GM12873 (cell line): ENCODE measurements around the gene TM7SF2.

Experiments used
- TF ChIP-seq, protein P1 (sequence below): IDR thresholded peaks from 2 replicates; pipeline ENCODE4 v1.5.1; 2012; ENCODE audit warnings: low read depth, mild to moderate bottlenecking, moderate library complexity, low read length, control low read depth; ENCODE audit not compliant: insufficient read depth; ENCODE audit errors: missing control alignments

The TM7SF2 gene

DNA sequence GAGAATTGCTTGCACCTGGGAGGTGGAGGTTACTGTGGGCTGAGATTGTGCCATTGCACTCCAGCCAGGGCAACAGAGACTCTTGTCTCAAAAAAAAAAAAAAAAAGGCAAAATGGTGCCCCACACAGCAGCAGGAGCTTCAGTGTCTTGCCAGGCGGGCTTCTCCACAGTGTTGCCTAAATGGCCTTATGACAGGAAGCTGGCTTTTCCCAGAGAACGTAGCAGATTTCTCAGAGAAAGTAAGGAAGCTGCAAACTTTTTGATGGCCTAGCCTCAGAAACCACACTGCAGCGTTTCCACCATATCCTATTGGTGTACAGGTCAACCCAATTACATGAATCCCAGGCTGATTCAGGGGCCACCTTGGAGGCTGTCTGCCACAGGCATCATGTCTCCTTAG lies 45.7 kb downstream of the TM7SF2 start:
- TF ChIP-seq, protein P1, sequence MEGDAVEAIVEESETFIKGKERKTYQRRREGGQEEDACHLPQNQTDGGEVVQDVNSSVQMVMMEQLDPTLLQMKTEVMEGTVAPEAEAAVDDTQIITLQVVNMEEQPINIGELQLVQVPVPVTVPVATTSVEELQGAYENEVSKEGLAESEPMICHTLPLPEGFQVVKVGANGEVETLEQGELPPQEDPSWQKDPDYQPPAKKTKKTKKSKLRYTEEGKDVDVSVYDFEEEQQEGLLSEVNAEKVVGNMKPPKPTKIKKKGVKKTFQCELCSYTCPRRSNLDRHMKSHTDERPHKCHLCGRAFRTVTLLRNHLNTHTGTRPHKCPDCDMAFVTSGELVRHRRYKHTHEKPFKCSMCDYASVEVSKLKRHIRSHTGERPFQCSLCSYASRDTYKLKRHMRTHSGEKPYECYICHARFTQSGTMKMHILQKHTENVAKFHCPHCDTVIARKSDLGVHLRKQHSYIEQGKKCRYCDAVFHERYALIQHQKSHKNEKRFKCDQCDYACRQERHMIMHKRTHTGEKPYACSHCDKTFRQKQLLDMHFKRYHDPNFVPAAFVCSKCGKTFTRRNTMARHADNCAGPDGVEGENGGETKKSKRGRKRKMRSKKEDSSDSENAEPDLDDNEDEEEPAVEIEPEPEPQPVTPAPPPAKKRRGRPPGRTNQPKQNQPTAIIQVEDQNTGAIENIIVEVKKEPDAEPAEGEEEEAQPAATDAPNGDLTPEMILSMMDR = no peak

DNA sequence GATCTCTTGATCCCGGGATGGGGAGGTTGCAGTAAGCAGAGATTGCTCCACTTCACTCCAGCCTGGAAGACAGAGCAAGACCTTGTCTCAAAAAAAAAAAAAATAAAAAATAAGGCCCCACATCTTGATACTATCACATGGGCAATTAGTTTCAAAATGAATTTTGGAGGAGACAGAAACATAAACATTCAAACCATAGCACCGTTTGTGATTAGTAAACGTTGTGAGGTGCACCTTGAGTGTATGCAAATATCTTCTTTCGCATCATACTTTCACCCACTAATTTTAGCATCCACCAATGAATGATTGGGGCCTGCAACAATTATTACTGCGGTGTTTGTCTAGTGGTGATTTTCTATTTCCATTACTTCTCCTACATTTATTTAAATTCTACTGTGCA lies 47.3 kb downstream of the TM7SF2 start:
- TF ChIP-seq, protein P1 = no peak

DNA sequence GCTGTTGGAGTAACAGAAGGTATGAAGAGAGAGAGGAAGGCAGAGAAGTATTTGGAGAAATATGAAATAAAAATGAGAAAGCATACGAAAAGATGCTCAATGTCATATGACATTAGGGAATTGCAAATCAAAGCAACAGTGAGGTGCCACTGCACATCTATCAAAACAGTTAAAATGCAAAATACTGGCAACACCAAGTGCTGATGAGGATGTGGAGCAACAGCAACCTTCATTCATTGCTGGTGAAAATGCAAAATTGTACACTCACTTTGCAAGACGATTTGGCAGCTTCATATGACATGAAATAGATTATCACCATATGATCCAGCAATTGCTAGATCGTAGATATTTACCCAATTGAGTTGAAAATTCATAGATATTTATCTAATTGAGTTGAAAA lies 49.0 kb downstream of the TM7SF2 start:
- TF ChIP-seq, protein P1 = no peak

DNA sequence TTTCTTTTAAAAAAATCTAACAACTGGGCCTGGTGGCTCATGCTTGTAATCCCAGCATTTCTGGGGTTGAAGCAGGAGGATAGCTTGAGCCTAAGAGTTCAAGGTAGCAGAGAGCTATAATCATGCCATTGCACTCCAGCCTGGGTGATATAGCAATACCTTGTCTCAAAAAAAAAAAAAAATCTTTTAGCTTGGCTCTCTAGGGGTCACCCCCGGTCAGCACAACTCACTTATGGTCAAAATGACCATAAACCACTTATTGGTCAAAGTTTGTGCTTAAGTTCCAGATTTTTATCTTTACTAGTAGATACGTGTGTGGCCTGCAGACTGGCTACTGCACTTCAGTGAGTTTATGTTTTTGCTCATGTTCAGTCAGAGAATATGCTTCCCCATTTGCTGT lies 52.0 kb downstream of the TM7SF2 start:
- TF ChIP-seq, protein P1 = no peak
